Measurements from ENCODE around the gene TGM5.
"Not testable (repeated sequence)": the region's sequence is repeated elsewhere in the genome, so short reads cannot be mapped to it uniquely, and the experiment has no call there.

TGM5 gene, protein sequence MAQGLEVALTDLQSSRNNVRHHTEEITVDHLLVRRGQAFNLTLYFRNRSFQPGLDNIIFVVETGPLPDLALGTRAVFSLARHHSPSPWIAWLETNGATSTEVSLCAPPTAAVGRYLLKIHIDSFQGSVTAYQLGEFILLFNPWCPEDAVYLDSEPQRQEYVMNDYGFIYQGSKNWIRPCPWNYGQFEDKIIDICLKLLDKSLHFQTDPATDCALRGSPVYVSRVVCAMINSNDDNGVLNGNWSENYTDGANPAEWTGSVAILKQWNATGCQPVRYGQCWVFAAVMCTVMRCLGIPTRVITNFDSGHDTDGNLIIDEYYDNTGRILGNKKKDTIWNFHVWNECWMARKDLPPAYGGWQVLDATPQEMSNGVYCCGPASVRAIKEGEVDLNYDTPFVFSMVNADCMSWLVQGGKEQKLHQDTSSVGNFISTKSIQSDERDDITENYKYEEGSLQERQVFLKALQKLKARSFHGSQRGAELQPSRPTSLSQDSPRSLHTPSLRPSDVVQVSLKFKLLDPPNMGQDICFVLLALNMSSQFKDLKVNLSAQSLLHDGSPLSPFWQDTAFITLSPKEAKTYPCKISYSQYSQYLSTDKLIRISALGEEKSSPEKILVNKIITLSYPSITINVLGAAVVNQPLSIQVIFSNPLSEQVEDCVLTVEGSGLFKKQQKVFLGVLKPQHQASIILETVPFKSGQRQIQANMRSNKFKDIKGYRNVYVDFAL
- 0 reads per million in 2 donors for total RNA-seq

DNA sequence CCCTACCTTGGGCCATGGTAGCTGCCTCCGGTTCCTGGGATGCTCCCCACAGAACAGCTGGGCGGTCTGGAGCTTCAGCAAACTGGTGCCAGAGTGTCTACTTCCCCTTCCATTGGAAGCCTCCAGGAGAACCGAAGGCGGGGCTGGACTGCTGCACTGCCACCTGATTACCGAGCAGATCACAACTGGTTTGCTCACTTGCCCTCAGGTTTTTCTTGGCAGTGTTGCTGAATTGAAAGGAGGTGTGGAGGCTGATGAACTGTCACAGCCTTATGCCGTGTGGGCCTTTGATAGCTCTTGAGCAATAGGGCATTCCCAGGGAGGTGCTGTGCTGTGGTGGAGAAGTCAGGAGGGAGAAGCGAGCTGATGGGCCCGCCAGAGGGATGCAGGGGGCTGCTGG lies at the start of gene TGM5:
TSS of gene TGM5 (minus strand) at position 95 of the 400 bp plus-strand sequence. CDS start at position 16, 79 bp downstream.
- DNase-seq, result no peak

DNA sequence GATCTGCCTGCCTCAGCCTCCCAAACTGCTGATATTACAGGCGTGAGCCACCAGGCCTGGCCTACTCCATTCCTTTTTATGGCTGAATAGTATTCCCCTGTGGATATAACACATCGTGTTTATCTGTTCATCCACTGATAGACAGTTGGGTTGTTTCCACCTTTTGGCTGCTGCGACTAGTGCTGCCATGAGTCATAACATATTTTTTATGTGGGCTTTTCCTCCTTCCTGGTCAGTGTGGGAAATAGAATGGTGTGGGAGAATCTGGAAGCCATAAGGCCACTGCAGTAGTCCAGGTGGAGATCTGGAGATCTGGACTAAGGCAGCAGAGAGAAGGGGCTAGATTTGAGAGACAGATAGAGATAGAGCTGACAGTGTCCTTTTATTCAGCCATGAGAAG lies 47.4 kb upstream of the TGM5 start:
- DNase-seq, result no peak

DNA sequence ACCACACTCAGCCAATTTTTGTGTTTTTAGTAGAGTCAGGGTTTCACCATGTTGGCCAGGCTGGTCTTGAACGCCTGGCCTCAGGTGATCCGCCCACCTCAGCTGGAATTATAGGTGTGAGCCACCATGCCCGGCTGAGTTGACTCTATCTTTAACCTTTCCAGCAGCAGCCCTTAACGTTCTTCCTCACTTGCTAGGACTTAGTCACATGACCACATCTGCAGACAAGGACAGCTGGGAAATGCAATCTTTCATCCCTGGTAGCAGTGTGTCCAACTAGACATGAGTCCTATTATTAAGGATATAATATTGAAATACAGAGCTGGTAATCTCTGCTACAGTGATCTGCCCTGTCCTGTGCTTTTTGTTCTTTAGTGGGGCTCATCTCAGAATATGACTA lies 45.6 kb upstream of the TGM5 start:
- DNase-seq, result no peak

DNA sequence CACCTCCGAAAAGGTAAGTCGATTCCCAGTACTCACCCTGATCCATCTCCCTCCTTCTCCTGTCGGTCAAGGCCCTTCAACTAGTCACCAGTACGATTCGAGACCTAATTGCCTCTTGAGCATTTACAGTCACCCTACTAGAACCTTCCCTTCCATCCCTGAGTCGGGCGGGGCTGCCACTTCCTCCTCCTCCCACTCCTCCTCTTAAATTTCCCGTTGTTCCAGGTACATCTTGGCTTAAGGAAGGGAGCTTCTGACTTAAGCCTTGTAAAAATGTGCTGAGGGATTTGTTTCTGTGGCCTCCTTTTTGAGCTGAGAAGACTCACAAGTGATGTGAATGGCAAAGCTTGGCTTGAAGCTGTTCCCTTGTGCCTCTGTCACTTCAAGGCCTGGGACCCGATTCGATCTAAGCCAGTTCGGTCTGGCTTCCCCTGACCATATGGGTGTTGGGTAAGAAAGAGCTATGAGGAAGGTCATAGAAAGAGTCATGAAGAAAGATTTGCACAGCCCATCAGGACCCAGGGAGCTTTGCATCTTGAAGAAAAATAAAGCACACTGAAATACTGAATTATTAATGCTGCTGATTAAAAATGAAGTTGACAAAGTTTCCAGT lies 35.6 kb upstream of the TGM5 start, which contains the start of gene TGM7:
TSS of gene TGM7 (minus strand) at position 51 of the 613 bp plus-strand sequence.
- no peak for DNase-seq

DNA sequence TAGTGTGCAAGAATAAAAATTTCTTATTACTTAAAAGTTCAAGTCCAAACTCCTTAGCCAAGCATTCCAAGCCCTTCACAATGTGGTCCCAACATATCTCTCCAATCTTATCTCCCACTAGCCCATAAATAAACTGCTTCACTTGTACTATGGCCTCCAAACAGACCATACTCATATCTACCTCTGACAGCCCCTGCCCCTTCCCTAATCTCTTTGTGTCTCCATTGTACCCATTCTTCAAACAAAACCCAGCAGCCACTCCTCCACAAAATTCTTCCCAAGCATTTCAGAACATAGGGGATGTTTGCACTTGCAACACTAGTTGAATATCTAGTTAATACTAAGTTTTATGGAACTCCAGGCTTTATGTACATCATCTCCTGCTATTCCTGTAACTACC lies 33.2 kb upstream of the TGM5 start:
- DNase-seq, result no peak

DNA sequence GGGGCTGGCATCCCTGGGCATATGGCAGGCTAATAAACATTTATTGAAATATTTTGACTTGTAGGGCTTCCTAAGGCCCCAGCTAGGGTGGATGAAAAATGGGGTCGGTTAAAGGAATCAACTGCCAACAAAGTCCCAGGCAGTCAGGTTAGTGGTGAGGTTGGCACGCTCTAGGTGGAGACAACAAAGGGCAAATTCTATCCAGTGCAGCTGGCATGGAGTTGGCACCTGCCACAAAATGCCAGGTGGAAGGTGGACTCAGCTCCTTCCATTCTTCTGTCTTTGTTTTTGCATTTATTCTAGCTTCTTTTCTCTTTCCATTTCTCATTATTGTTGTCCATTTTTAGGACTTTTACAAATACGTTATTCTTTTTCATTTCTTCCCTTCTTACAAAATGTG lies 32.7 kb upstream of the TGM5 start:
- DNase-seq, result no peak

DNA sequence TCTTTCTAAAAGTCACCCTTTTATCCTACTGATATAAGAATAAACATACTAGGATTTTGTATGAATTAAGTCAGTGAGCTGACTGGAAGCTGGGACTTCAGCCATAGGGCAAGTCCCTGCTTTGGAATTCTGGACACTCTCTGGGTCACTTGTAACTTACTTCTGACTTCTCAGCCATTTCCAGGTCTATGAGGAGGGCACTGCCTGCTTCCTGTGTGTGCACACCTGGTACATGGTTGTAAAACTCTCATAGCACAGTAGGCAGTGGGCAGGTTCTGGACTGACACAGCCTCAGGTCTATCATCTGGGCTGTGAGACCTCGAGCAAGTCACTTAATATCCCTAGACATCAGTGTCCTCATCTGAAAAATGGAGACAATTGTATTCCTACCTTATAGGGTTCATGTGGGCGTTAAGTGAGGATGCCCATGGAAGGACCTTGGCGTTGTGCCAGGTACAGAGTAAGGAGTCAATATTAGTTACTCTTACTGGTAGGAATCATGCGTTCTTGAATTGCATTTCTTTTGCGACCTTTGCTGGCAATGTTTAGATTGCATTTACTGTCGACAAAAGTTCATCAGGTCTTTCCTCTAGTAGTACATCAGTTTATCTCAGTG lies 27.5 kb upstream of the TGM5 start:
- DNase-seq, result no peak

DNA sequence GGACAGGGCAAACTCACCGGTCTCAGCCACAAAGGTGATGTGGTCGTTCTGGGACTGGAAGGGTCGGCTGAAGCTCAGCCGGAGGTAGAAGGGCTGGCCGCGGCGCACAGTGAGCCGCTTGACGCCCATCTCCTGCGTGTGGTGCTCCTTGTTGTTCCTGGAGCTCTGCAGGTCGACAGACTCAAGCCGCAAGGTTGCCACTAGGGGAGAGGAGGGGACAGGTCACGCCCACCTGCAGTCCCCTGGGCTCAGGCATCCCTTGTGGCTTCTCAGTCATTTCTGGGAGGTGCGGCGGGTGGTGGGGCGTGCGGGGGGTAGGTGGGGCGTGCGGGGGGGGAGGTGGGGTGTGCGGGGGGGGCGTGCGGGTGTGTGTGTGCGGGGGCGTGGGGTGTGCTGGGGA lies 26.7 kb upstream of the TGM5 start:
- peak in 1 of 5 experiments; percentile 24 for DNase-seq

DNA sequence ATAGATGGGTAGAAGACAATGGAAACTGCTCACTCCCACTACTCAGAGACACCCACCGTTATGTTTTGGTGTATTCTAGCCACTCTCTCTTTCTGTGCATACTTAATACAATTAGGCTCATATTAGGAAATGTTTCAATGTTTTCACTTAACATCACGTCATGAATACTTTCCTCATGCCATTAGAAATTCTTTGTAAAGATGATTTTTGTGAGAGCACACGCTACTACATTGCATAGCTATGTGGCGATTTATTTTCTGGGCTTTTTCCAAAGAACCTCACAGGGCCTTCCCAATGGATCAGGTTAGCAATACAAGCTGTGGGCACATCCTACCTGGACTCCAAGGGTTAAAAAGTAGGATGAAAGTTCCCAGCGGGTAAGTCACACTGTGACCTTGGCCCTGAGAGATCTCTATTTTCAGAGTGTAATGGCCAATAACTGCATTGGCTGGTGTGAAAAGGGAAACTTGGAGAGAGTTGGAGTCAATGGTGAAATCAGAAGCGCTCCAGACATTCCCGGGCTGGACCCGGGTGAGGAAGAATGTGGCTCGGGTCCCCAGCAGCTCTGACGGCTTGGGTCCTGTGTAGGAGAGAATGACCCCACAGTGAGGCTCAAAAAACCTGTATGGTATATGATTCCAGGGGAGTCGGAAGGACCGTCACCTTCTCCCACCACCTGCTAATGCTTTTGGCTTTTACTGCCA lies 25.8 kb upstream of the TGM5 start:
- no peak for DNase-seq

DNA sequence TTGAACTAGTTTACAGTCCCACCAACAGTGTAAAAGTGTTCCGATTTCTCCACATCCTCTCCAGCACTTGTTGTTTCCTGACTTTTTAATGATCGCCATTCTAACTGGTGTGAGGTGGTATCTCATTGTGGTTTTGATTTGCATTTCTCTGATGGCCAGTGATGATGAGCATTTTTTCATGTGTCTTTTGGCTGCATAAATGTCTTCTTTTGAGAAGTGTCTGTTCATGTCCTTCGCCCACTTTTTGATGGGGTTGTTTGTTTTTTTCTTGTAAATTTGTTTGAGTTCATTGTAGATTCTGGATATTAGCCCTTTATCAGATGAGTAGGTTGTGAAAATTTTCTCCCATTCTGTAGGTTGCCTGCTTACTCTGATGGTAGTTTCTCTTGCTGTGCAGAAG lies 22.9 kb upstream of the TGM5 start:
- DNase-seq, result not testable (repeated sequence)

DNA sequence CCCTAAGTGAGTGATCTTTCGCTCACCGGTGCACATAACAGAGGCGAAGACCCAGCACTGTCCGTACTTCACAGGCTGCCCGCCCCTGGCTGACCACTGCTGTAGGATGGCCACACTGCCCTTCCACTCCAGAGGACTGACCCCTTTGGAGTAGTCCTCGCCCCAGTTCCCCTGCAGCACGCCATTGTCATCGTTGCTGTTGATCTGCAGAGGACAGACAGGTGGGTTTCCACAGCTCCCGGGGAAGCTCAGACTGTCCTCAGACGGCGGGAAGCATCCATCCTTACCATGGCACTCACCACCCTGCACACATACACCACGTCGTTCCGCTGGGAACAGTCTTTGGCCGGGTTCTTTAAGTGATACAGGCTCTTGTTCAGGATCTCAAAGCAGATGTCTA lies 20.5 kb upstream of the TGM5 start:
- DNase-seq, result no peak

DNA sequence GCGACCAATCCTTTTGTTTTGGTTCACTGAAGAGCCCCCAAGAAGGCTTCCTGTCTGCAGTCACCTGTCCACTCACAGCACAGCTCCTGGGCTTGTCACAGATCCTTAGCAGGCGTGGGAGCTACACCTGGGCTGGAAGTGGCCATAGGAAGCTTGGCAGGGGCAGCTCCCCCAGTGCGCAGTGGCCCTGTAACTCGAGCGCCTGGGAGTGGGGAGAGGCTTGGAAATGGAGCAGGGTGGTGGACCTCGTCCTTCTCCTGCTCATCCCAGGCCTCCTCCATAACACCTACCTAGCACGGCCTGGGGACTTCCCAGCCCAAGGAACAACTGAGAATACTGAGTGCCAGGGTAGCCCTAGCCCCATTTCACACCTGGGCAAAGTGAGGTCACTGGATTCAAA lies 19.3 kb upstream of the TGM5 start:
- DNase-seq, result no peak

DNA sequence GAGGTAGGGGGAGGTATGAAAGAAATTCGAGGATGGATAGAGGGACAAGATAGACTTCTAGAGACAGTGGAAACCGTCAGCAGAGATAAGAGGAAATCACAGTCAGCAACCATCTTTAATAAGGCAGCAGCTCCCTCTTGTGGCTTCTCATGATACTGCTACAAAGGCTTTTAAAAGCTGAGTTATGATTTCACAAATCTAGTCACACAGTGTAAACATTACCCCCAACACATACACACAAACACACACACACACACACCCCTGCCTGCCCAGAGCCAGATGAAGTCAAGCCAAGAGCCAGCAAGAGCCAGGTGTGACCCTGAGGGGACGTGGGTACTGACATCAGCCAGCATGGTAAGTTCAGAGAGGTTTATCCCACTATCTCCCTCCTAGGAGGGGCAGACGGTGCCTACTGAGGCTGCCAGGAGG lies 18.9 kb upstream of the TGM5 start:
- DNase-seq, result peak in 3 of 5 experiments; percentile 15 to 68 (median 22)

DNA sequence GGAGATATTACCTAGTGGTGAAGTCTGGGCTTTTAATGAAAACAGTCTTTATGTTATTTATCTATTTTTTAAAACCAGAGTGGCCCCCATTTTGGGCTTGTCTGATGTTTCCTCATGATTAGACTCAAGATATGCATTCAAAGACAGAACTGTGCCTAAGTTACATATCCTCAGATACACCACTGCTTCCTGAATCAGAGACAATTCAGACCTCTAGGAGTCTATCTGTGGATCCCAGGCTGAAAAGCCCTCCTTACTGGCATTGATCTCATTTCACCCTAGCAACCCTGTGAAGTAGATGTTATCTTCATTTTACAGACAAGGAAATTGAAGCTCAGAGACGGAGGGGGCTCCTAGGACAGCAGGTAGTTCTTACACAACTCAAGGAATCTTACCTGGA lies 16.8 kb upstream of the TGM5 start:
- DNase-seq, result no peak

DNA sequence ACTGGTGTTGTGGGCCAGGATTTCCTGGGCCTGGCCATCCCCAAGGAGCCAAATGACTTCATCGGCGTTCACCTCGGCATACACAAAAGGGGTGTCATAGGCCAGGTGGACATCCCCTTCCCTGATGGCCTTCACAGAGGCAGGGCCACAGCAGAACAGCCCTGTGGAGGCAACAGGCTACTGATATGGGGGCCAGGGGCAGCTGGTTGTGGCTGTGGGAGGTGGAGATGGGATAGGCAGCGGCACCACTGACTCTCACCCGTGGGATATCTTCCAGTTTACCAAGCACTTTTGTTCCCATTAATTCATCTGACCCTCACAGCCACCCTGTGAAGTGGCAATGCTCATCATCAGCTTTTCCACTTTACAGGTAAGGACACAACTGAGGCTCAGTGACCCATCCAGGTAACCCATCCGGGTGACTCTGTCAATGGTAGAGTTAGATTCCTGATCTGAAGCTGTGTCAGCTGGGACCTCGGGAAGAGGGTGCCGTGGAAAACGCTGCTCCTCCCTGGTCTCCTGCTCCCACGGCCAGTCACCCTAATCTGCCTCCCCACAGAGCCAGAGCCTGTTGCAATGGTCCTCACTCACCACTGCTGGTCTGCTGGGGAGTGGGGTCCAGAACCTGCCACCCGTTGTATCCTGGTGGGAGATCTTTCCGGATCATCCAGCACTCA lies 15.3 kb upstream of the TGM5 start:
- no peak for DNase-seq

DNA sequence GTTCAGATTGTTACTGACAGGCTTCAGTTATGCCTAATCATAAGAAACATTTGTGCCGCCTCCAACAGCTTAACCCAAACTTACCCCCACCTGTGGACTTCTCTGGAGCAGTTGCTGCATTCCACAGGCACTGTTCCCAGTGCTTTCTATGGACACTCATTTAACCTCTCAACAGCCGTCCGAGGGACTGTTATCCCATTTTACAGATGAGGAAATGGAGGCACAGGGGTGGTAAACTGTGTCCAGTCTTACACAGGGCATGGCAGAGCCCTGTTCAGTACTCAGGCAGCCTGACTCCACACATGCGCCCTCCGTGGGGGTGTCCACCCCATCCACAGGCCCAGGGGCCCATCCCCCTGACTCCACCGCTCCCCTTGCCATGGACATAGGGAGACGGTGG lies 14.3 kb upstream of the TGM5 start:
- no peak for DNase-seq

DNA sequence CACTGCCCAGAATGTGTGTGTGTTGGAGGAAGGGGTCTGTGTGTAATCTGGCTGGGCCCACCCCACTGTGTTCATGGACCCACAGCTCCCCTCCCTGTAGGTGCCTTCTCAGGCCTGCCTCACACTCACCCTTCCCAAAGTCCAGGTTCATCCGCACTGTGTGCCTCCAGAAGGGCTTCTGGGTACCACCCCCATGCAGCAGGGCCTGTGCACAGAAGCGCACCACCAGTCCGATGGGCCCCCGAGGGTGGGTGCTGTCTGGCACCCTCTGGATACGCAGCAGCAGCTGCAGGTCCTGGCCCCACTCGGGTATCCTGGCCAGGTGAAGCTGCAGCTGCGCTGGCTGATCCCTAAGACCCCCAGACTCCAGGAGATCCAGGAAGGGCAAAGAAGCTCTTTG lies 12.8 kb upstream of the TGM5 start:
- DNase-seq, result no peak

DNA sequence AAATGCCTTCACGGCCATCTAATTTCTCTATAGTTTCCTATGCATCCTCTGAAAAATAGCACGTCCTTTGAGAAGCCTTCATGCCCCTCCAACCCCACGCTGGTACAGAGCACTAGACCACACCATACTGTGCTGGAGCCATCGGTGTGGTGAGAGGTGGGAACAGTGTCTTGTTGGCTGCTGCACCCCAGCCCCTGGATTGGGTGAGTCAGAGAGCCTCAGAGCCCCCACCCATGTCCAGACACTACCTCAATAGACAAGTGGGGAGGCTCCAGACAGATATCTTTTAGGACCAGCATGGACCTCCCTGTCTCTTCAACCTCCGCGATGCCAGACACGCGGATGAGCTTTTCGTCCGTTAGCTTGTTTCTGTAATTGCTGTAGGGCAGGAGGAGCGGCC lies 12.1 kb upstream of the TGM5 start:
- DNase-seq, result no peak

DNA sequence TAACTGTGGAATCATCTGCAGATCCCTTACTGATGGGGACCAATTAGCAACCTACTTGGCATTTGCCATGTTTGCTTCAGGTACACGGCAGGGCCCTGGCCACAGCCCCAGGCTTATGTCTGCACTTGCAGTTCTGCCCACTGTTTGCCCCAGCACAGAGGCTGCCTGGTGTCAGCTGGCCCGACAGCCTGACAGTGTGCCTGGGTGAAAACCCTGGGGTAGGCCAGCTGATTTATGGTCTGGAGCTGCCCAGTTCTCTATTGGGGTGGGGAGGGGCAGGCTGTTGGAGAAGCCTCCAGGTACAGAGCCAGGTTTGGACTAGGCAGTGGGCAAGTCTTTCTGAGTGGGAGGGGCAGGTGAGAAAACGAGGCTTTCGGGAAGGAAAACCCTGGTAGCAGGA lies 11.2 kb upstream of the TGM5 start:
- DNase-seq, result no peak

DNA sequence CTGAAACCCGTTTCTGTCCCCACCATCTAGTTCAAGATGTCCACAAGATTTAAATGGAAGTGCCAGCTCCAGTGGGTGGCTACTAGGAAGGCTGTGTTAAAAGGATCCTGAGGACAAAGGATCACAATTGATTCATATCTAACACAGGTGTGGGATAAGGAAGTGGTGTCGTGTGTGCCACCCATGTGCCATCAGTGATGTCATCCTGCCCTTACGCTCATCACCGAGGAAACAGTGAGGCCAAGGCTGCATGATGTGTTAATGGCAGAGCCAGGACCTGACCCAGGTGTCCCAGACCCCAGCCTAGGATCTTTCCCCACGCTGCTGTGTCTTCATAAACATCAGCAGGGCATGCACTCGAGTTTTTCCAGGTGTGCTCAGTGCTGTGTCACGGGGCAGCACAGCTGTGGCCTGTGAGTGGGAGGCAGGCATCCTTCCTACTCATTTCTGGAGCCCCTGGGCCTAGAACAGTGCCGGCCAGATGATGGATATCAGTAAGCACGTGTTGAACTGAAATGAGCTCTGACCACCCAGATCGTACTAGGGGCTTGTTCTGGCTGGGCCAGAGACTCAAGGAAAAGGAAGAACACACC lies 10.6 kb upstream of the TGM5 start:
- DNase-seq, result no peak

DNA sequence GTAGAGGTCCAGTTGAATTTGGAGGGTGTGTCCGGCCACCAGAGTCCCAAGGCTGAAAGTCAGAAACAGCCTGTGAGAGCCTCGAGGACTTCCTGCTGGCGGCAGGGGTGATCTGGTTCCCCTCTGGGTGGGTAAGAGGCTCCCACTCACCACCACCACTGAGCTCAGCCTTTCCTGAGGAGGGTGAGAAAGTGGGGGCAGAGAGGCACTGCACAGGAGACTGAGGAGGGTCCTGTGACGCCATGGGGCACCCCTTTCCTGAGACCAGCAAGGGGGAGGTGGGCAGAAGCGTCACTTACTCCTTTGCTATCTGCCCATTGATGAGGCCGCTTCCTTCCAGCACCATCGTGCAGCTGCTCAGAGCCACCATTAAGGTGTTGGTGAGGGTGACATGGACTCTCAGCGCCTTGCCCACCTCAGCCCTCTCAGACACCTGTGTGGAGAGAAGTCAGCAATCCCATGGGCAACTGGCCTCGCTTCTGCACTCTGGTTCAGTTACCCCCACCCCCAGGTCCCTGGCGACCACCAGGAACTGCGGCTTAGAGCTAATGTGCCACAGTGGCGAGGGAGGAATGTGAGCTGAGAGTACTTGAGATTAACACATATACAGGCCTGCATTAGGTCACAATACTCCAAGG lies 10.0 kb upstream of the TGM5 start:
- no peak for DNase-seq
